GM23248 (cell line): ENCODE data around the gene XRN2.
"Not testable (repeated sequence)": the region's sequence is repeated elsewhere in the genome, so short reads cannot be mapped to it uniquely, and the experiment has no call there.

Experiments
- EZH2 ChIP-seq: fragments of 200-600 bp; sonication (generic); IDR thresholded peaks from 2 replicates; pipeline ENCODE4 v1.6.1; 2018; ENCODE audit warnings: antibody characterized with exemption, mild to moderate bottlenecking; ENCODE audit not compliant: insufficient read depth, poor library complexity, severe bottlenecking
- EZH2phosphoT487 ChIP-seq: fragments of 200-600 bp; sonication (generic); IDR thresholded peaks from 2 replicates; pipeline ENCODE4 v1.6.1; 2018; ENCODE audit warnings: antibody characterized with exemption, moderate library complexity, mild to moderate bottlenecking, low read depth; ENCODE audit not compliant: insufficient read depth

DNA sequence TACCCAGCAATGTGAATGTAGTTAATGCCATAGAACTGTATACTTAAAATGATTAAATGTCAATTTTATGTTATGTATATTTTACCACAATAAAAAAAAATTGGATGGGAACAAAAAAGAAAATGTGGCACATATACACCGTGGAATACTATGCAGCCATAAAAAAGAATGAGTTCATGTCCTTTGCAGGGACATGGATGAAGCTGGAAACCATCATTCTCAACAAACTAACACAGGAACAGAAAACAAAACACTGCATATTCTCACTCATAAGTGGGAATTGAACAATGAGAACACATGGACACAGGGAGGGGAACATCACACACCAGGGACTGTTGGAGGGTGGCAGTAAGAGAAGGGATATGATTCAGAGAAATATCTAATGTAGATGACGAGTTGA, 116.0 kb downstream of the XRN2 start:
- not testable (repeated sequence) for TF ChIP-seq EZH2, EZH2phosphoT487
